Spleen (tissue), 11 donors: Measurements from ENCODE around the gene SEC24D. TPM values are rescaled to one million over a fixed set of nuclear protein-coding genes. Genes with fewer than 3 reads are reported as not detected.
A peak's percentile ranks its signal among the peaks of the same experiment; 100 is the strongest.

Experiments used
- DNase-seq: peaks from one replicate; pipeline ENCODE4 v3.0.0-alpha.2; 2020
- H3K27ac ChIP-seq, 8 donors: fragments of 200-600 bp; sonication (generic) in 7 of 8; 1 replicate in 4 of 8; 2 replicates in 4 of 8; pipeline versions ENCODE4 v1.5.0 to v1.8.0; 2016 to 2021; ENCODE audit warnings: inconsistent platforms in 4 of 8, mild to moderate bottlenecking in 4 of 8, moderate library complexity in 1 of 8
- H3K27me3 ChIP-seq, 7 donors: fragments of 200-600 bp; sonication (generic) in 6 of 7; replicated peaks in 1 of 7; 1 replicate in 4 of 7; 2 replicates in 3 of 7; pipeline versions ENCODE4 v1.5.0 to v1.8.0; 2016 to 2021; ENCODE audit warnings: inconsistent platforms in 3 of 7, mild to moderate bottlenecking in 1 of 7
- H3K36me3 ChIP-seq, 6 donors: fragments of 200-600 bp; sonication (generic) in 5 of 6; 1 replicate in 4 of 6; 2 replicates in 2 of 6; pipeline versions ENCODE4 v1.5.0 to v1.8.0; 2016 to 2021; ENCODE audit warnings: inconsistent platforms in 2 of 6
- H3K4me1 ChIP-seq, 6 donors: fragments of 200-600 bp; sonication (generic) in 5 of 6; 1 replicate in 3 of 6; 2 replicates in 3 of 6; pipeline versions ENCODE4 v1.5.0 to v1.8.0; 2016 to 2021; ENCODE audit warnings: inconsistent platforms in 3 of 6
- H3K4me3 ChIP-seq, 8 donors: fragments of 200-600 bp; sonication (generic) in 7 of 8; 1 replicate in 4 of 8; 2 replicates in 4 of 8; pipeline versions ENCODE4 v1.5.0 to v1.8.0; 2016 to 2021; ENCODE audit warnings: inconsistent platforms in 4 of 8, mild to moderate bottlenecking in 4 of 8, moderate library complexity in 2 of 8
- H3K9me3 ChIP-seq, 8 donors: fragments of 200-600 bp; sonication (generic) in 7 of 8; 1 replicate in 4 of 8; 2 replicates in 4 of 8; pipeline versions ENCODE4 v1.5.0 to v1.8.0; 2016 to 2021; ENCODE audit warnings: inconsistent platforms in 4 of 8
- POLR2A ChIP-seq, 3 donors: fragments of 450-650 bp; IDR thresholded peaks; one replicate each; pipeline ENCODE4 v1.5.1; 2017; ENCODE audit warnings: antibody characterized with exemption in 3 of 3, mild to moderate bottlenecking in 1 of 3
- POLR2AphosphoS5 ChIP-seq, 3 donors: sonication (generic); formaldehyde crosslinking; IDR thresholded peaks; one replicate each; pipeline ENCODE4 v1.5.1; 2017; ENCODE audit warnings: antibody characterized with exemption in 3 of 3
- WGBS, 5 donors: extraction: QIAGEN DNeasy Blood & Tissue Kit in 3 of 5; methylation state at CpG; one replicate each; pipeline versions ENCODE4 v1.1.5 to v1.1.7; 2013 to 2018; 5-methylcytosine and 5-hydroxymethylcytosine counted together
- intact Hi-C: fragments of 100-400 bp; cut with DNase I; formaldehyde crosslinking; loops from one replicate; pipeline ENCODE4 v1.15.0; 2023; ENCODE audit warnings: low total_unique reads
- polyA plus RNA-seq, 3 donors: library from polyadenylated mRNA; stranded (reverse); fragments of 200-250 nt; gene quantifications; one replicate each; pipeline ENCODE4 v1.2.1, GENCODE V29; 2013
- total RNA-seq, 7 donors: library from RNA; depleted of rRNA in 3 of 7; stranded (reverse); fragments of >200 nt in 3 of 7; fragmentation: NEBNext Ultra II Directional in 4 of 7; extraction: Animal tissue kit (Norgen Biotek cat#: 25700) in 4 of 7; gene quantifications; one replicate each; pipeline versions ENCODE4 v1.1.0 to v1.2.1, GENCODE V29; 2016 to 2021
- TF ChIP-seq, protein P1 (sequence below), 11 experiments: fragments of 200-600 bp in 7 of 11; fragments of 450-650 bp in 4 of 11; sonication (generic) in 4 of 11; IDR thresholded peaks in 8 of 11; conservative IDR thresholded peaks in 3 of 11; 1 replicate in 7 of 11; 2 replicates in 4 of 11; pipeline versions ENCODE4 v1.4.0 to v1.8.0; 2016 to 2021; ENCODE audit warnings: antibody characterized with exemption in 11 of 11, inconsistent platforms in 4 of 11, mild to moderate bottlenecking in 1 of 11
- donor health status: healthy with polysubstance abuse.
- donor health status: DM: no; HTN: no; CAD: no; lungs with moderate emphysema.
- donor health status: DM: no; HTN: no; CAD: no.
- donor health status: Bipolar disorder and iron deficiency.
- donor health status: healthy.
- donor health status: DM: no; HTN: no; CAD: no.
- donor health status: DM: yes; HTN: yes; CAD: no.

Gene SEC24D
- total and polyA plus RNA-seq, 10 donors: 5.2 to 75.8 (median 55.2) TPM

DNA sequence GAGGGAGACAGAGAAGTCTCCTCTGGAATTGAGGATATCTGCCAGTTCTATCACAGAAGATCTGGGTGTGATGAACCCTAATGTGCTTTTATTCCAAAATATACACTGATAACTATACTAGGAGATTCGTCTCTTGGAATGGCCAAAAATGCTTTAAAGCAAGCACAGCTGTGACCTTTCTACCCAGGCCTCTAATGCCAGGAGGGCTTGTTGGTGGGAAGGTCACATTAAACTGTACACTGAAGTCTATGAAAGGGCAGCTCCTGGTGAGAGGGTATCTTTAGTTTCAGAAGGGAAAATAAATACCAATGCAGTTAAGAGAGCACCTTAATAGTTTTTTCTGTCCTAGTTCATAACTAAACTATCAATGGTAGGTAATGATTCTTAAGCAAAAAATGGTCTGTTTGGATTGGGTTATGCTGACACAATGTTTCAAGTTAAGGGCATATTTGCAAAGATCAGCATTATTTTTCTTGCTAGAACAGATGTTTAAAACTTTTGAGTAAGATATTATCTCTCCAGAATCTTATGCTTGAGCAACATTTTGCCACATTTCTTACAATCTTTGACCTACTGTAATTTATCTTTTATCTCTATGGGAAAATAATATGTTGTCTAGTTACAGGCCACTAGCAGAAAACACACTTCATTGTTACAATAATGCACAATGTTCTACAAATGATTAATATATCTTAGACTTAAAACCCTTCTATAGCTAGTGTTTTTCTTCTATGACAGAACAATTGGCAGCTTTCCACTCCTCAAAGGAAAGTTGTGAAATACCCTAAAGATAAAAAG, 59.6 kb downstream of the SEC24D start:
- Histone ChIP-seq H3K27ac (peak overlapping the region in 1 of 8 donors; percentile 21), H3K4me3 (no peak overlapping the region), H3K9me3 (peaks cover 0 to 5% (median 0%) of the 10 kb centered on the region in 8 donors), H3K36me3 (peaks cover 0 to 2% (median 0%) of the 10 kb centered on the region in 6 donors), H3K4me1 (peaks cover 0 to 30% (median 18%) of the 10 kb centered on the region in 6 donors), H3K27me3 (no peaks in the 10 kb centered on the region)
- DNase-seq: no peak
- 52 to 80% (median 70%) methylated on average over 1 of the region's 1 CpG for WGBS, 5 donors
- intact Hi-C loops: no loop called here
- TF ChIP-seq, protein P1, sequence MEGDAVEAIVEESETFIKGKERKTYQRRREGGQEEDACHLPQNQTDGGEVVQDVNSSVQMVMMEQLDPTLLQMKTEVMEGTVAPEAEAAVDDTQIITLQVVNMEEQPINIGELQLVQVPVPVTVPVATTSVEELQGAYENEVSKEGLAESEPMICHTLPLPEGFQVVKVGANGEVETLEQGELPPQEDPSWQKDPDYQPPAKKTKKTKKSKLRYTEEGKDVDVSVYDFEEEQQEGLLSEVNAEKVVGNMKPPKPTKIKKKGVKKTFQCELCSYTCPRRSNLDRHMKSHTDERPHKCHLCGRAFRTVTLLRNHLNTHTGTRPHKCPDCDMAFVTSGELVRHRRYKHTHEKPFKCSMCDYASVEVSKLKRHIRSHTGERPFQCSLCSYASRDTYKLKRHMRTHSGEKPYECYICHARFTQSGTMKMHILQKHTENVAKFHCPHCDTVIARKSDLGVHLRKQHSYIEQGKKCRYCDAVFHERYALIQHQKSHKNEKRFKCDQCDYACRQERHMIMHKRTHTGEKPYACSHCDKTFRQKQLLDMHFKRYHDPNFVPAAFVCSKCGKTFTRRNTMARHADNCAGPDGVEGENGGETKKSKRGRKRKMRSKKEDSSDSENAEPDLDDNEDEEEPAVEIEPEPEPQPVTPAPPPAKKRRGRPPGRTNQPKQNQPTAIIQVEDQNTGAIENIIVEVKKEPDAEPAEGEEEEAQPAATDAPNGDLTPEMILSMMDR (IDR thresholded peaks at IDR 0.05 in 8 of 11, conservative IDR thresholded peaks at IDR 0.05 in 3 of 11): no peak
- TF ChIP-seq POLR2AphosphoS5 (IDR thresholded peaks at IDR 0.05) (no peak), POLR2A (IDR thresholded peaks at IDR 0.05) (no peak)

DNA sequence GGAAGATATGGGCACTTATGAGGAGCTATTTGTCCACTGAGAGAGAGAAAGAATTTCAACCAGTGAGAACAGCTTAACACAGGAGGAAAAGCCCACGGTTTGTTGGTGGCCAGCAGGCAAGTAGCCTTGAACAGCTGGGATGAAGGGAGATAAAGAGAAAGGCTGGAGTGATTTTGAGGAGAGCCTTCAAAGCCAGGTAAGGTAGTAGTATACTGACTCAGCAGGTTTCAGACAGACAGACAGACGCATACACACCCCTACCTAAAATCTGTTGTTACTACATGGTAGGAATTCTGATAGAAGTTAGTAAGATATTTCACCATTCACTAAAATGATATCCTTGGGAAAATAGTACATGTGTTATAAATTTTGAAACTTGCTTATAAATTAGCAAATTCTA, 60.5 kb downstream of the SEC24D start:
- H3K36me3 ChIP-seq: peaks cover 0 to 12% (median 0%) of the 10 kb centered on the region in 6 donors
- peaks cover 0 to 5% (median 0%) of the 10 kb centered on the region in 8 donors for H3K9me3 ChIP-seq
- intact Hi-C loops: no loop called here
- no peak for TF ChIP-seq POLR2AphosphoS5 (IDR thresholded peaks at IDR 0.05)
- TF ChIP-seq, protein P1 (IDR thresholded peaks at IDR 0.05 in 8 of 11, conservative IDR thresholded peaks at IDR 0.05 in 3 of 11): no peak
- no peak for TF ChIP-seq POLR2A (IDR thresholded peaks at IDR 0.05)
- no peak overlapping the region for H3K27ac ChIP-seq
- DNase-seq: no peak
- H3K27me3 ChIP-seq: no peaks in the 10 kb centered on the region
- peaks cover 0 to 30% (median 18%) of the 10 kb centered on the region in 6 donors for H3K4me1 ChIP-seq
- 78 to 91% (median 90%) methylated on average over 2 of the region's 2 CpGs for WGBS, 5 donors
- H3K4me3 ChIP-seq: no peak overlapping the region

DNA sequence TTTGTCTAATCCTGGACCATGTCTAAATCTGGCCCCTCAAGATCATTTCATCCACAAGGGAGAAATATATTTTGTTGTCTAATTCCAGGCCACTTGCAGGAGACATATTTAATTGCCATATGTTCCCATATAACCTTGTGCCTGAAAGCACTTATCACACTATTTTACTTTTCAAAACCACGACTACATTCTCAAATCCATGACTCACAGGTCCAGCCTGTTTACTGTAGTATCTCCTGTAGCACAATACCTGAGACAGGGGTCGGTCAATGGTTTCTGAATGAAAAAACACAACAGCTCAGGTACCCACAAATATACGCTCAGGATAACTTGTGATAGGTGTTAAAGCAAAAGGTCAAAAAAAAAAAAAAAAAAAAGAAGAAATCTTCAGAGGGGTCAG, 60.9 kb downstream of the SEC24D start:
- Histone ChIP-seq H3K27ac (no peak overlapping the region), H3K4me1 (peaks cover 0 to 30% (median 18%) of the 10 kb centered on the region in 6 donors), H3K9me3 (peaks cover 0 to 5% (median 0%) of the 10 kb centered on the region in 8 donors), H3K4me3 (no peak overlapping the region), H3K36me3 (peaks cover 0 to 16% (median 0%) of the 10 kb centered on the region in 6 donors), H3K27me3 (no peaks in the 10 kb centered on the region)
- WGBS, 5 donors: 84 to 91% (median 85%) methylated on average over 3 of the region's 3 CpGs
- intact Hi-C loops: no loop called here
- no peak for DNase-seq
- TF ChIP-seq, protein P1 (IDR thresholded peaks at IDR 0.05 in 8 of 11, conservative IDR thresholded peaks at IDR 0.05 in 3 of 11): no peak
- TF ChIP-seq POLR2AphosphoS5 (IDR thresholded peaks at IDR 0.05): no peak
- TF ChIP-seq POLR2A (IDR thresholded peaks at IDR 0.05): no peak

DNA sequence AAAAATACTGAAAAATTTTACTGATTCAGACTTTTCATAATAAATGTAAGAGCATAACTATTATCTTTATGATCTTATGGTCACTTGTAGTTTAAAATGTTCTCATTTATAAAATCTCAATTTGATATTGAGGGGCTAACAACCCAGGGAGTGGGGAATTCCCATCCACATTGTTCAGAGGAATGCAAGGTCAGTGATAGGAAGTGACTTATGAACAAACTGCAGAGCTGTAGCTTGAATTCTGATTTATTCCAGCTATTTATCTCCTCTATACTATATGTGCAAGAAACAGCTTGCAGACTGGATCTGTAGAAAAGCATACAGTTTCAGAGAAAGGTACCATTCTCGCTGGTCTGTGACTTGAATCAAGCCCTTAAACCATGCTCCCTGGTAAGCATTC, 61.6 kb downstream of the SEC24D start:
- Histone ChIP-seq H3K36me3 (peaks cover 0 to 22% (median 0%) of the 10 kb centered on the region in 6 donors), H3K27me3 (no peaks in the 10 kb centered on the region), H3K4me3 (no peak overlapping the region), H3K4me1 (peaks cover 0 to 30% (median 18%) of the 10 kb centered on the region in 6 donors), H3K9me3 (peaks cover 0 to 5% (median 0%) of the 10 kb centered on the region in 8 donors), H3K27ac (peak overlapping the region in 1 of 8 donors; percentile 26)
- no peak for DNase-seq
- TF ChIP-seq, protein P1 (IDR thresholded peaks at IDR 0.05 in 8 of 11, conservative IDR thresholded peaks at IDR 0.05 in 3 of 11): no peak
- no peak for TF ChIP-seq POLR2A (IDR thresholded peaks at IDR 0.05)
- TF ChIP-seq POLR2AphosphoS5 (IDR thresholded peaks at IDR 0.05): no peak
- intact Hi-C loops: no loop called here
- 59 to 82% (median 70%) methylated on average over 1 of the region's 1 CpG for WGBS, 5 donors
